ENCODE measurements around the gene GLP1R. TPM values are rescaled to one million over a fixed set of nuclear protein-coding genes. Genes with fewer than 3 reads are reported as not detected.
A peak's percentile ranks its signal among the peaks of the same experiment; 100 is the strongest.

The GLP1R gene
- total RNA-seq, 2 experiments from 2014 or later, result 0.07 to 0.12 TPM

GRCh38 chr6:39047434-39048327 is 900 bp upstream of the GLP1R start:
- no peaks in the 10 kb centered on the region for H3K36me3 Mint-ChIP-seq (ENCODE audit: low read depth)
- CTCF ChIA-PET, result interaction anchor here (0.6 to 1.0 kb wide), 3 partner anchors 14 to 282 kb away, joined by 3 read pairs; no protein-coding TSS in a partner anchor

DNA sequence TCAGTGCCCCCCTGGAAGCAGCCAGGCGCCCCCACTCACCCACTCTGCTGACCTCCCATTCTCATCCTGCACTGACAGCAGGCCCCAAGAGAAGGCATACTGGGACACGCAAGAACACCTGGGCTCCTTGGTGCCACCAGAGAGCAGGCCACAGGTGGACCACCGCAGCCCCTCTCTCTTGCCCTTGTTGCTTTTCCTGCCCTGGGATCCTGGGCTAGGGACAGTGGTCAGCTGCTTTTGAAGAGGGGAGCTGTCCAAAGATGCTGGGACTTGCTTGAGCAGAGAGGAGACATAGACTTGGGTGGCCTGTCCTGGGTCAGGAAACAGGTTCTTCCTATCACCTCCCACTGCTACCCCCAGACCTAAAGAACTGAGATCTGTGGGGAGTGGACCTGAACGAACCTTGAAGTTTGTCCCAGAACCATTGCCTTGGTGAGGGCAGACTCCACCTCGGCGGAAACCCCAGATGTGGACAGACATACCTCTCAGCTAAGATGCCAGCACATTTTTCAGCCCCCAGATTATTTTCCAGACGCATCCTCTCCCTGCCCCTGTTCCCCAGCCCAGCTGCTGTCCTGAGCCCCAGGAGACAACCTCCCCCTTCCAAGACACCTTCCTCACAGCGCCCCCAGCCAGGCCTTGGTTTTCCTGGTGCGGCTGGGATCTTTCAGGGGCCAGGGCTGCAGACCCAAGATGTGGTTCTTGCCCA is 1.1 kb downstream of the GLP1R start:
- intact Hi-C loops (cut with micrococcal nuclease), result loop anchor here (10.0 kb wide), 1 partner anchor 105 kb away; no protein-coding TSS in a partner anchor
- CTCF ChIA-PET, result no interaction called here
- peaks cover 23% of the 10 kb centered on the region for H3K4me1 Mint-ChIP-seq (ENCODE audit: low read depth)
- no peaks in the 10 kb centered on the region for H3K9me3 Mint-ChIP-seq
- H3K27ac Mint-ChIP-seq, result no peak overlapping the region
- peaks cover 27% of the 10 kb centered on the region for H3K27me3 Mint-ChIP-seq (ENCODE audit: low read depth)
- H3K4me3 Mint-ChIP-seq, result peak overlapping the region; percentile 43
- no peak for DNase-seq
- no peaks in the 10 kb centered on the region for H3K36me3 Mint-ChIP-seq (ENCODE audit: low read depth)

More at GRCh38 chr6:39047434-39048327, 900 bp upstream of the GLP1R start:
- Mint-ChIP-seq H3K4me3 (peak overlapping the region; percentile 20), H3K27ac (no peak overlapping the region), H3K9me3 (no peaks in the 10 kb centered on the region), H3K27me3 (ENCODE audit: low read depth) (peaks cover 23% of the 10 kb centered on the region), H3K4me1 (ENCODE audit: low read depth) (peaks cover 23% of the 10 kb centered on the region)
- intact Hi-C loops (cut with micrococcal nuclease), result loop anchor here (10.0 kb wide), 1 partner anchor 107 kb away; no protein-coding TSS in a partner anchor
- no peak for DNase-seq

DNA sequence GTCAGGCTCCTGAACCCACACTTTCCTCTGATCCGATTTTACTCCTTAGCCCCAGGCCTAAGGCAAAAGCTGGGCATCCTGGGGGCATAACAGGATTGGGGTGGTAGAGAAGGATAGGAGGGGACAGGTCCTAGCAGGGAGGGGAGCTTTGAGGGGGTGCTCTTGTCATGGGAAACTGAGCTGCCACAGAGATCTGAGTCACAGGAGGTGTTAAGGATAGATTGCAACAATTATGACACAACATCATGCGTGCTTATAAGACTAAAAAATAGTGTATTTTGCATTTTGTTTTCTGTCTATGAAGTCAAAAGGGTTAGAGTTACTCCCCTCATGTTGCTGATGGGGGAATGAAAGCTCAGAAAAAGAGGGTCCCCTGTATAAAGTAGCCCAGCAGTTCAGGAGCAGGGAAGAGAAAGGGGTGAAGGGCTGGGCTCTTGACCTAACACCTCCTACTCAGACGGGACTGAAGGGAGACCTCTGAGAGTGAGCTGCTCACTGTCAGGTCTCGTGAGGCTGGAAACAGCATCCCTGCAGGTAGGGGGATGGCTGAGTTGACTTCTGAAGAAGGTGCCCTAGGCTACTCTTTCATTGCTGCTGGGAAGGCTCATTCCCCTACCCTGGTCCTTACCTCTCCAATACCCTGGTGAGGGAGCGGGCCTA is 2.0 kb downstream of the GLP1R start:
- Mint-ChIP-seq H3K9me3 (no peaks in the 10 kb centered on the region), H3K4me1 (ENCODE audit: low read depth) (peaks cover 23% of the 10 kb centered on the region), H3K36me3 (ENCODE audit: low read depth) (no peaks in the 10 kb centered on the region), H3K27me3 (ENCODE audit: low read depth) (peaks cover 27% of the 10 kb centered on the region), H3K4me3 (no peak overlapping the region), H3K27ac (no peak overlapping the region)
- DNase-seq, result peak; percentile 17
- CTCF ChIA-PET, result interaction anchor here (1.0 kb wide), 1 partner anchor 77 kb away, joined by 4 read pairs; no protein-coding TSS in a partner anchor
- intact Hi-C loops (cut with micrococcal nuclease), result no loop called here

- intact Hi-C loops (cut with micrococcal nuclease), result no loop called here
- DNase-seq, result no peak
- Mint-ChIP-seq H3K9me3 (no peaks in the 10 kb centered on the region), H3K36me3 (ENCODE audit: low read depth) (no peaks in the 10 kb centered on the region), H3K4me1 (ENCODE audit: low read depth) (peaks cover 23% of the 10 kb centered on the region), H3K4me3 (no peak overlapping the region), H3K27ac (no peak overlapping the region), H3K27me3 (ENCODE audit: low read depth) (peaks cover 27% of the 10 kb centered on the region)
- CTCF ChIA-PET, result interaction anchor here (1.0 kb wide), 1 partner anchor 78 kb away, joined by 4 read pairs; no protein-coding TSS in a partner anchor
Measured at GRCh38 chr6:39051399-39052122, 3.0 kb downstream of the GLP1R start.

- H3K27ac Mint-ChIP-seq, result no peak overlapping the region
- no peak for DNase-seq
- intact Hi-C loops (cut with micrococcal nuclease), result no loop called here
- no peak overlapping the region for H3K4me3 Mint-ChIP-seq
- no peaks in the 10 kb centered on the region for H3K9me3 Mint-ChIP-seq
- H3K36me3 Mint-ChIP-seq (ENCODE audit: low read depth), result no peaks in the 10 kb centered on the region
- H3K27me3 Mint-ChIP-seq (ENCODE audit: low read depth), result peaks cover 16% of the 10 kb centered on the region
- CTCF ChIA-PET, result no interaction called here
- peaks cover 23% of the 10 kb centered on the region for H3K4me1 Mint-ChIP-seq (ENCODE audit: low read depth)
Measured at GRCh38 chr6:39053016-39053624, 4.5 kb downstream of the GLP1R start.

DNA sequence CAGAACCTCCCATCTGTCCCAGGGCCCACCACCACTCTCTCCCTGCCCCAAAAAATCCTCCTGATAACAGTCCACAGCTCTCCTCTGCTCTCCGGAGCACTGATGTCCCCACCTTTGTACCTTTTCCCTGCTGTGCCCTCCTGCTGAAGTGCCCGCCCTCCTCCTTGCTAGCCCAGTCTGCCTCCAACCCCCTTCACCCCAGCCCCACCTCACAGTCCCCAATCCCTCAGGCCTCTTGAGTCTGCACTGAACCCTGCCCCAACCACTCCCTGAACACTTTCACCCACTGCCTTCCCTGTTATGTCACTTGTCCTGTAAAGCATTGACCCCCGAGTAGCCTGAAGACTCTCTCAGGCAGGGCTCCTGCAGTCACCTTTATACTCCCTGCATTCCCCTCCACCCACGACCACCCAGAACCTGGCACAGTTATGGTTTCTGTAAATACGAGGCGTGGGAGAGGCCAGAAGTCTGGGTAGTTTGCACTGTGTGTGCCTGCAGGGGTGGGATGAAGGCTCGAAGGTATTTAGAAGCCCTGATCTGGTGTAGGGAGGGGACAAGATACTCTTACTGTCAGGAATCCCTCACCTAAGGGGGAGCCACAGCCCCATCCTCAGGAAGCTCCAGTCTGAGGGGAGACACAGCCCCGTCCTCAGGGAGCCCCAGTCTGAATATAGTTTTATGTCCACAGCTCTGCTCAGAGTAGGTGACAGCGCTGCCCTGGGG is 5.4 kb downstream of the GLP1R start:
- CTCF ChIA-PET, result no interaction called here
- Mint-ChIP-seq H3K9me3 (no peaks in the 10 kb centered on the region), H3K36me3 (ENCODE audit: low read depth) (no peaks in the 10 kb centered on the region), H3K27ac (no peak overlapping the region), H3K4me1 (ENCODE audit: low read depth) (peaks cover 22% of the 10 kb centered on the region), H3K4me3 (no peak overlapping the region), H3K27me3 (ENCODE audit: low read depth) (peaks cover 15% of the 10 kb centered on the region)
- intact Hi-C loops (cut with micrococcal nuclease), result no loop called here
- no peak for DNase-seq

GRCh38 chr6:39054577-39055142 is 6.1 kb downstream of the GLP1R start:
- no peak overlapping the region for H3K4me3 Mint-ChIP-seq
- H3K27ac Mint-ChIP-seq, result no peak overlapping the region
- no peaks in the 10 kb centered on the region for H3K36me3 Mint-ChIP-seq (ENCODE audit: low read depth)
- no peaks in the 10 kb centered on the region for H3K9me3 Mint-ChIP-seq
- no peak for DNase-seq
- CTCF ChIA-PET, result no interaction called here
- peaks cover 16% of the 10 kb centered on the region for H3K4me1 Mint-ChIP-seq (ENCODE audit: low read depth)
- intact Hi-C loops (cut with micrococcal nuclease), result no loop called here
- peaks cover 10% of the 10 kb centered on the region for H3K27me3 Mint-ChIP-seq (ENCODE audit: low read depth)

GRCh38 chr6:39055661-39056060 is 7.1 kb downstream of the GLP1R start:
- Mint-ChIP-seq H3K4me3 (no peak overlapping the region), H3K27ac (no peak overlapping the region), H3K4me1 (ENCODE audit: low read depth) (peaks cover 12% of the 10 kb centered on the region), H3K27me3 (ENCODE audit: low read depth) (peaks cover 5% of the 10 kb centered on the region), H3K9me3 (no peaks in the 10 kb centered on the region), H3K36me3 (ENCODE audit: low read depth) (no peaks in the 10 kb centered on the region)
- CTCF ChIA-PET, result no interaction called here
- intact Hi-C loops (cut with micrococcal nuclease), result no loop called here
- DNase-seq, result no peak

- CTCF ChIA-PET, result no interaction called here
- no peaks in the 10 kb centered on the region for H3K9me3 Mint-ChIP-seq
- intact Hi-C loops (cut with micrococcal nuclease), result no loop called here
- no peak for DNase-seq
- peaks cover 5% of the 10 kb centered on the region for H3K27me3 Mint-ChIP-seq (ENCODE audit: low read depth)
- H3K4me3 Mint-ChIP-seq, result no peak overlapping the region
- no peak overlapping the region for H3K27ac Mint-ChIP-seq
- H3K4me1 Mint-ChIP-seq (ENCODE audit: low read depth), result peaks cover 6% of the 10 kb centered on the region
- no peaks in the 10 kb centered on the region for H3K36me3 Mint-ChIP-seq (ENCODE audit: low read depth)
Measured at GRCh38 chr6:39056191-39056590, 7.6 kb downstream of the GLP1R start.

- no peak for DNase-seq
- Mint-ChIP-seq H3K4me3 (no peak overlapping the region), H3K36me3 (ENCODE audit: low read depth) (no peaks in the 10 kb centered on the region), H3K27me3 (ENCODE audit: low read depth) (peaks cover 5% of the 10 kb centered on the region), H3K9me3 (no peaks in the 10 kb centered on the region), H3K4me1 (ENCODE audit: low read depth) (peaks cover 3% of the 10 kb centered on the region), H3K27ac (no peak overlapping the region)
- intact Hi-C loops (cut with micrococcal nuclease), result no loop called here
- CTCF ChIA-PET, result no interaction called here
Measured at GRCh38 chr6:39056681-39057080, 8.1 kb downstream of the GLP1R start.
